IgD-negative memory B cell (primary cell): ENCODE data around the gene HNRNPH2. TPM values are rescaled to one million over a fixed set of nuclear protein-coding genes. Genes with fewer than 3 reads are reported as not detected.

ENCODE experiments used
- H3K27ac Mint-ChIP-seq, 3 donors: one replicate each; pipeline ENCODE4 v1.8.0; 2020 to 2022; ENCODE audit warnings: mild to moderate bottlenecking in 3 of 3, mixed read lengths in 3 of 3, moderate library complexity in 1 of 3
- H3K27me3 Mint-ChIP-seq: one replicate; pipeline ENCODE4 v1.8.0; 2021; ENCODE audit warnings: mixed read lengths
- H3K36me3 Mint-ChIP-seq: one replicate; pipeline ENCODE4 v1.8.0; 2020; ENCODE audit warnings: mild to moderate bottlenecking, mixed read lengths
- H3K4me1 Mint-ChIP-seq, 3 donors: one replicate each; pipeline ENCODE4 v1.8.0; 2020 to 2022; ENCODE audit warnings: mixed read lengths in 3 of 3, mild to moderate bottlenecking in 1 of 3
- H3K4me3 Mint-ChIP-seq, 4 donors: one replicate each; pipeline ENCODE4 v1.8.0; 2020 to 2022; ENCODE audit warnings: mild to moderate bottlenecking in 4 of 4, mixed read lengths in 4 of 4, moderate library complexity in 3 of 4
- H3K9me3 Mint-ChIP-seq, 3 donors: one replicate each; pipeline ENCODE4 v1.8.0; 2020 to 2021; ENCODE audit warnings: mixed read lengths in 3 of 3, mild to moderate bottlenecking in 1 of 3
- polyA plus RNA-seq: library from polyadenylated mRNA; unstranded; fragments of 300-500 nt; fragmentation: Illumina TruSeq; gene quantifications from one replicate; pipeline ENCODE4 v1.2.3, GENCODE V29; 2021

Gene HNRNPH2
- polyA plus RNA-seq, 1 donor from 2014 or later = 74.2 TPM

DNA sequence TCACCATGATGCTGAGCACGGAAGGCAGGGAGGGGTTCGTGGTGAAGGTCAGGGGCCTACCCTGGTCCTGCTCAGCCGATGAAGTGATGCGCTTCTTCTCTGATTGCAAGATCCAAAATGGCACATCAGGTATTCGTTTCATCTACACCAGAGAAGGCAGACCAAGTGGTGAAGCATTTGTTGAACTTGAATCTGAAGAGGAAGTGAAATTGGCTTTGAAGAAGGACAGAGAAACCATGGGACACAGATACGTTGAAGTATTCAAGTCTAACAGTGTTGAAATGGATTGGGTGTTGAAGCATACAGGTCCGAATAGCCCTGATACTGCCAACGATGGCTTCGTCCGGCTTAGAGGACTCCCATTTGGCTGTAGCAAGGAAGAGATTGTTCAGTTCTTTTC is 4.0 kb downstream of the HNRNPH2 start:
- Mint-ChIP-seq H3K27ac (peak overlapping the region; percentile 37 to 84 (median 71)), H3K36me3 (peaks cover 4% of the 10 kb centered on the region), H3K27me3 (no peaks in the 10 kb centered on the region), H3K4me1 (peaks cover 24 to 36% (median 27%) of the 10 kb centered on the region in 3 donors), H3K9me3 (no peaks in the 10 kb centered on the region), H3K4me3 (peak overlapping the region in 3 of 4 donors; percentile 13 to 39 (median 24))

DNA sequence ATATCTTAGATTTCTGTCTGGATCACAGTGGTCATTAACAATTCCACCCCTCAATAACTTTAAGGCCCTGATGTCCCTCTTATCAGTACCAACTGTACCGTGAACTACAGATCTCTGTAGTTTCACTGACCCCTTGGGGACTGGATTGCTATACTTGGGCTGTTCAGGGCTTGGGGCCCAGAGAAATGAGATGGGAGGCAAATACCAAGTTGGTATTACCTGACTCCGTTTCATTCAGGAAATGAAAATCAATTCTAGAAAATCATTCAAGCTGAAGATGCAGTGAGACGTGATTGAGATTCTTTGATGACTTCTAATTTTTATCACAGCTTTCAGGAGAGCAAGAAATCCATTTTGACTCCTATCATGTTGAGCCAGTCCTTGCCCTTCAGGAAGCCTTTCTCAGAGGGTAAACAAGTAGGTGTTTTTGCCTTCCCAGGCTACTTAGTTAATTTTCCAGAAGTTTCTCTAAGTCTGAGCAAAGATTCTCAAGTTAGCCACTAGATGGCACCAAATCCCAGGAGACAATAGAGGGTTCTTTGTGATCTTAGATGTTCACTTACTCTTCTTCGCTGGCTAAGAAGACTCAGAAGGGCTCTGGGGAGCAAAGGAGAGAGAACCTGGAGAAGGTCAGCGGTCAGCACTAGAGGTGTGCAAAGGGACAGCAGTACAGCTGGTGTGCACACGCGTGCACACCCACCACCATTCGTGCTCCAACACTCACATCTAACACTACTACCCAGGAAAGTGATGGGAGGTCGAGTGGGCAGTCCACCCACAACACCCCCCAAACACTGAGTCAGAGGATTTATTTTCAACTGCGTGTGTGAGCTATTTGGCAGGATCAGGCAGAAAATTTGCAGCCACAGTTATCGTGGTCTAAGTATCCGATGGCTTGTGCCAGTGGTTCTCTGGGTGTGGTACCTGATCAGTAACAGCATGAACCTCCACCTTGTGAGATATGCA is 7.4 kb downstream of the HNRNPH2 start:
- Mint-ChIP-seq H3K9me3 (no peaks in the 10 kb centered on the region), H3K36me3 (peaks cover 4% of the 10 kb centered on the region), H3K4me1 (peaks cover 22 to 35% (median 25%) of the 10 kb centered on the region in 3 donors), H3K27ac (peak overlapping the region; percentile 20 to 40 (median 30)), H3K27me3 (peaks cover 5% of the 10 kb centered on the region), H3K4me3 (peak overlapping the region; percentile 19 to 84 (median 62))

DNA sequence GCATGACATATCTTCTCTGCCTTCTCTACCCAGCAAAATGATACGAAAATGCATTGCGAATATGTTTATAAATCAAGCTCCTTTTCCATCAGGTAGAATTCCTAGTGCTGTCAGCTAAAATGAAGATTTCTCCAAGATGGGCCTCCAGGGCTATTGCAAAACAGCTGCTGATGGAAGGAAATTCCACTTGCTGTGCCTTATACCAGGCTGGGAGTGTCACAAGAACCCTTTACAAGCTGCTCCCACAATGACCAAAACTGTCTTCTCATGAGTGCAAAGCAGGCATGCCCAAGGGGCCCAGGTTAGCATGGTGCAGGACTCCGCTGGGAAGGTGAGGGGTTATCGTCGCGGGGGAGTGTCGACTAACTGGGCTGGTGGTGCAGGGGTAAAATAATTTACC is 8.7 kb downstream of the HNRNPH2 start:
- Mint-ChIP-seq H3K36me3 (peaks cover 4% of the 10 kb centered on the region), H3K27me3 (peaks cover 6% of the 10 kb centered on the region), H3K4me3 (peak overlapping the region in 1 of 4 donors; percentile 18), H3K27ac (peak overlapping the region in 1 of 3 donors; percentile 86), H3K4me1 (peaks cover 18 to 32% (median 22%) of the 10 kb centered on the region in 3 donors), H3K9me3 (no peaks in the 10 kb centered on the region)

- no peaks in the 10 kb centered on the region for H3K9me3 Mint-ChIP-seq
- peaks cover 6% of the 10 kb centered on the region for H3K27me3 Mint-ChIP-seq
- peak overlapping the region in 2 of 3 donors; percentile 86 to 88 for H3K27ac Mint-ChIP-seq
- peaks cover under 1% of the 10 kb centered on the region for H3K36me3 Mint-ChIP-seq
- H3K4me3 Mint-ChIP-seq = peak overlapping the region in 3 of 4 donors; percentile 61 to 86 (median 69)
- H3K4me1 Mint-ChIP-seq = peaks cover 13 to 27% (median 17%) of the 10 kb centered on the region in 3 donors
These were observed 9.2 kb downstream of the HNRNPH2 start for GRCh38 chrX:101417190-101417589.

GRCh38 chrX:101417981-101418841 is 10.2 kb downstream of the HNRNPH2 start:
- H3K4me3 Mint-ChIP-seq = peak overlapping the region; percentile 61 to 96 (median 78)
- H3K4me1 Mint-ChIP-seq = peaks cover 9 to 18% (median 10%) of the 10 kb centered on the region in 3 donors

DNA sequence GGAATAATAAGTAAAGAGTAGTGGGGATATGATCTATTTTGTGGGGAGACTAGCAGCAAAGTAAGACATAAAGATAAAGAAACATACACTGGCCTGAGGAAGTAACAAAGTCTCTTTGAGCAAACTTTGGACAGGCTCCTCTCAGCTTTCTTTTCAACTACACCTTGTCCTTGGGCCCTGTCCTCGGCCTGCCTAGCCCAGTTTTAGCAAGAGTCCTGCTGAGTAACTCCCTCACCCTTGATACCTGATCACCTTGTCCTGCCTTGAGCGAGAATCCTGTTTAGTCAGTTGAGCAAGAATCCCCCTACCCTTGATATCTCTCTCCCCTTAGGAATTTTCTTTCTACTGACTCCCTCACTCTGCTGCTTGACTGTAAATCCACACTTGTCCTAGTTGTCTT is 11.5 kb downstream of the HNRNPH2 start:
- Mint-ChIP-seq H3K9me3 (no peaks in the 10 kb centered on the region), H3K36me3 (no peaks in the 10 kb centered on the region), H3K4me1 (peaks cover 8 to 18% (median 9%) of the 10 kb centered on the region in 3 donors), H3K4me3 (peak overlapping the region in 3 of 4 donors; percentile 31 to 69 (median 59)), H3K27ac (peak overlapping the region in 1 of 3 donors; percentile 28), H3K27me3 (peaks cover 6% of the 10 kb centered on the region)

More at GRCh38 chrX:101417981-101418841, 10.2 kb downstream of the HNRNPH2 start:
- peaks cover 6% of the 10 kb centered on the region for H3K27me3 Mint-ChIP-seq
- no peaks in the 10 kb centered on the region for H3K9me3 Mint-ChIP-seq
- H3K36me3 Mint-ChIP-seq = no peaks in the 10 kb centered on the region
- peak overlapping the region; percentile 6 to 88 (median 28) for H3K27ac Mint-ChIP-seq

DNA sequence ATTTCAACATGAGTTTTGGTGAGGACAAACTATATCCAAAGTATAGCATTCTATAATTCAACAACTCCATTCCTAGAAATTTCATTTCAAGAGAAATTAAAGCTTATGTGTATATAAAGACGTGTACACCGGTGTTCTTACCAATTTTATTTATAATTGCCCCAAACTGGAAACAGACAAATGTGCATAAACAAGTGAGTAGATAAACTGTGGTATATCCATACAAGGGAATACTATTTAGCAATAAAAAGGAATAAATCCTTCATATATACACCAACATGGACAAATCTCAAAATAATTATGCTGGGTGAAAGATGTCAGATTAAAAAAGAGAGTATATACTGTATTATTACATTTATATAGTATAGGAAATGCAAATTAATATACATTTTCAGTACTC is 19.9 kb downstream of the HNRNPH2 start:
- H3K9me3 Mint-ChIP-seq = peaks cover 1 to 4% (median 3%) of the 10 kb centered on the region in 3 donors
- no peak overlapping the region for H3K27ac Mint-ChIP-seq
- no peak overlapping the region for H3K4me3 Mint-ChIP-seq
- no peaks in the 10 kb centered on the region for H3K27me3 Mint-ChIP-seq
- peaks cover 6% of the 10 kb centered on the region for H3K36me3 Mint-ChIP-seq
- peaks cover 0 to 2% (median 0%) of the 10 kb centered on the region in 3 donors for H3K4me1 Mint-ChIP-seq

DNA sequence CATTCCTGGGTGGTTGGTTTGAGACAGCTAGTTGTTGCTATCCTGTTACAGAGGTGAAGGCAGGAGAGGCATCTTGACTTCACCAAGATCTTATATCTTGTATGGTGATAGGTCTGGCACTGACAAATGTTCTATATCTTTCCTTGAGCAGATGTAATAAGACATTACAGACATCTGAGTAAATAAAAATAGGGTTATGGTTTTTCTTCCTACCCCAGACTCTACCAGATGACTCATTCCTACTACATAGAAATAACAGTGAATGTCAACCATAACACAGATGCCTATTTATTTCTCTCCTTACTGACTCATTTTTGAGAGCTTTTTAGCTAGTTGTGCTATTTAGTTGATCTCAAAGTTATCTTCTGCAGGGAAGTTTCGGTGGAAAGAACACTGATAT is 21.9 kb downstream of the HNRNPH2 start:
- H3K27ac Mint-ChIP-seq = no peak overlapping the region
- H3K4me1 Mint-ChIP-seq = peaks cover 0 to 2% (median 0%) of the 10 kb centered on the region in 3 donors
- peaks cover 1 to 5% (median 4%) of the 10 kb centered on the region in 3 donors for H3K9me3 Mint-ChIP-seq
- no peak overlapping the region for H3K4me3 Mint-ChIP-seq
- peaks cover 6% of the 10 kb centered on the region for H3K36me3 Mint-ChIP-seq
- H3K27me3 Mint-ChIP-seq = no peaks in the 10 kb centered on the region

- peaks cover 0 to 2% (median 0%) of the 10 kb centered on the region in 3 donors for H3K4me1 Mint-ChIP-seq
- no peaks in the 10 kb centered on the region for H3K27me3 Mint-ChIP-seq
- peaks cover 6% of the 10 kb centered on the region for H3K36me3 Mint-ChIP-seq
- H3K27ac Mint-ChIP-seq = no peak overlapping the region
- peaks cover 1 to 5% (median 4%) of the 10 kb centered on the region in 3 donors for H3K9me3 Mint-ChIP-seq
- H3K4me3 Mint-ChIP-seq = no peak overlapping the region
These were observed 22.5 kb downstream of the HNRNPH2 start for GRCh38 chrX:101430457-101431078.

- Mint-ChIP-seq H3K27me3 (no peaks in the 10 kb centered on the region), H3K27ac (peak overlapping the region in 1 of 3 donors; percentile 2), H3K4me1 (peaks cover 0 to 5% (median 4%) of the 10 kb centered on the region in 3 donors), H3K9me3 (peaks cover 0 to 2% (median 0%) of the 10 kb centered on the region in 3 donors), H3K36me3 (peaks cover 6% of the 10 kb centered on the region), H3K4me3 (no peak overlapping the region)
These were observed 34.1 kb downstream of the HNRNPH2 start for GRCh38 chrX:101442085-101442484.

GRCh38 chrX:101449279-101449678 is 41.3 kb downstream of the HNRNPH2 start:
- Mint-ChIP-seq H3K27ac (no peak overlapping the region), H3K4me3 (no peak overlapping the region), H3K9me3 (peaks cover 2 to 12% (median 4%) of the 10 kb centered on the region in 3 donors), H3K4me1 (peaks cover 0 to 4% (median 3%) of the 10 kb centered on the region in 3 donors), H3K36me3 (peaks cover 8% of the 10 kb centered on the region), H3K27me3 (no peaks in the 10 kb centered on the region)

DNA sequence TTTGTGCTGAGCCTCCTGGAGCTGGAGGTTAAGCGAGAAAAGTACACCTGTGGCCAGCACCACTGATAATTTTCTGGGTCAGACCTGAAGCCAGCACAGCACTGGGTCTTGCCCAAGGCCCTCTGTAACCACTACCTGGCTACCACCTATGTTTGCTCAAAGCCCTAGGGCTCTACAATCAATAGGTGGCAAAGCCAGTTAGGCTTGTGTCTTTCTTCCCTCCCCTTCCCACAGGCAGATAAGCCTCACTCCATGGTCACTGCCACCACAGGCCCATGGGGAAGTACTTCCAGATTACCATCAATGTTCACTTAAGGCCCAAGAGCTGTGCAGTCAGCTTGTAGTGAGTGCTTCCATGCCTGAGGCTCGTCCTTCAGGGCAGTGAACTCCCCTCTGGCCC is 42.1 kb downstream of the HNRNPH2 start:
- H3K27me3 Mint-ChIP-seq = no peaks in the 10 kb centered on the region
- H3K9me3 Mint-ChIP-seq = peaks cover 4 to 12% (median 5%) of the 10 kb centered on the region in 3 donors
- no peak overlapping the region for H3K4me3 Mint-ChIP-seq
- no peak overlapping the region for H3K27ac Mint-ChIP-seq
- H3K4me1 Mint-ChIP-seq = peaks cover 0 to 4% (median 3%) of the 10 kb centered on the region in 3 donors
- peaks cover 8% of the 10 kb centered on the region for H3K36me3 Mint-ChIP-seq

DNA sequence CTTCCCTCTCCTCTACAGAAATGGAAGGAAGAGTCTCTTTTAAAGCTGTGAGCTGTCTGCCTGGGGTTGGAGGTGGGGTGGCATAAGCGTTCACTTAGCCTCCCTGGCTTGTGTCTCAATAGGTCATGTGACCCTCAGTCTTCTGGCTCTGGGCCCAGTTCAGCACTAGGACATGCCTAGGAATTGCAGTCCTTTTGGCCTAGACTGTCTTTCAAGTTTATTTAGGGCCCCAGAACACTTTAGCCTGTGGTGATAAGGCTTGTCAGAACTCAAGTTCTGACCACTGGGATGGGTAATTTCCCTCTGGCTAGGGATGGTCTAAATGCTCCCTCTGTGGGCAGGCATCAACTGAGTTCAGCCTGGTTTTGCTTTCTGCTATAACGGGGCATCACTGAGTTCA is 42.9 kb downstream of the HNRNPH2 start:
- peaks cover 0 to 3% (median 2%) of the 10 kb centered on the region in 3 donors for H3K4me1 Mint-ChIP-seq
- H3K9me3 Mint-ChIP-seq = peaks cover 4 to 12% (median 5%) of the 10 kb centered on the region in 3 donors
- H3K27ac Mint-ChIP-seq = no peak overlapping the region
- H3K4me3 Mint-ChIP-seq = peak overlapping the region in 1 of 4 donors; percentile 43
- peaks cover 8% of the 10 kb centered on the region for H3K36me3 Mint-ChIP-seq
- H3K27me3 Mint-ChIP-seq = no peaks in the 10 kb centered on the region

GRCh38 chrX:101452056-101452455 is 44.0 kb downstream of the HNRNPH2 start:
- peaks cover 4 to 12% (median 5%) of the 10 kb centered on the region in 3 donors for H3K9me3 Mint-ChIP-seq
- no peaks in the 10 kb centered on the region for H3K27me3 Mint-ChIP-seq
- no peaks in the 10 kb centered on the region for H3K4me1 Mint-ChIP-seq
- peaks cover 8% of the 10 kb centered on the region for H3K36me3 Mint-ChIP-seq
- no peak overlapping the region for H3K4me3 Mint-ChIP-seq
- H3K27ac Mint-ChIP-seq = no peak overlapping the region
